Epithelial cell of prostate (primary cell): ENCODE measurements around the gene PIK3C2G.
A peak's percentile ranks its signal among the peaks of the same experiment; 100 is the strongest.
"Not testable (repeated sequence)": the region's sequence is repeated elsewhere in the genome, so short reads cannot be mapped to it uniquely, and the experiment has no call there.

Experiments
- DNase-seq: peaks from one replicate; pipeline ENCODE4 v3.0.0-alpha.2; 2011; ENCODE audit warnings: low read depth, low spot score
- H3K27ac ChIP-seq: fragments of 450-650 bp; 2 replicates; pipeline ENCODE4 v1.5.1; 2017; ENCODE audit warnings: mild to moderate bottlenecking

Gene PIK3C2G

GRCh38 chr12:18261273-18261672, at the start of gene PIK3C2G:
PIK3C2G (plus strand) TSS chr12:18261518; CDS start chr12:18282082, 20,564 bp downstream.
- H3K27ac ChIP-seq, result peak within 1 kb of the TSS; percentile 59
- DNase-seq, result peak; percentile 22

GRCh38 chr12:18217966-18218365, 43.4 kb upstream of the PIK3C2G start:
- H3K27ac ChIP-seq, result no peak overlapping the region
- DNase-seq, result no peak

GRCh38 chr12:18221726-18222125, 39.6 kb upstream of the PIK3C2G start:
- no peak overlapping the region for H3K27ac ChIP-seq
- DNase-seq, result no peak

GRCh38 chr12:18222699-18223098, 38.6 kb upstream of the PIK3C2G start:
- DNase-seq, result no peak
- H3K27ac ChIP-seq, result no peak overlapping the region

- DNase-seq, result no peak
- H3K27ac ChIP-seq, result no peak overlapping the region
Observed at GRCh38 chr12:18224745-18225144, 36.6 kb upstream of the PIK3C2G start.

GRCh38 chr12:18239526-18239925, 21.8 kb upstream of the PIK3C2G start:
- no peak overlapping the region for H3K27ac ChIP-seq
- no peak for DNase-seq

GRCh38 chr12:18242380-18243089, 18.8 kb upstream of the PIK3C2G start:
- DNase-seq, result no peak
- no peak overlapping the region for H3K27ac ChIP-seq

GRCh38 chr12:18243238-18243637, 18.1 kb upstream of the PIK3C2G start:
- DNase-seq, result no peak
- H3K27ac ChIP-seq, result no peak overlapping the region

GRCh38 chr12:18246066-18246465, 15.3 kb upstream of the PIK3C2G start:
- no peak for DNase-seq
- no peak overlapping the region for H3K27ac ChIP-seq

- DNase-seq, result no peak
- no peak overlapping the region for H3K27ac ChIP-seq
Observed at GRCh38 chr12:18250313-18250916, 10.9 kb upstream of the PIK3C2G start.

GRCh38 chr12:18254081-18254480, 7.2 kb upstream of the PIK3C2G start:
- no peak overlapping the region for H3K27ac ChIP-seq
- DNase-seq, result no peak

- DNase-seq, H3K27ac ChIP-seq: not testable (repeated sequence)
Observed at GRCh38 chr12:18255004-18255403, 6.3 kb upstream of the PIK3C2G start.

GRCh38 chr12:18257251-18257650, 4.1 kb upstream of the PIK3C2G start:
- no peak overlapping the region for H3K27ac ChIP-seq
- no peak for DNase-seq

- no peak for DNase-seq
- H3K27ac ChIP-seq, result no peak overlapping the region
Observed at GRCh38 chr12:18258929-18259328, 2.4 kb upstream of the PIK3C2G start.

- no peak for DNase-seq
- no peak overlapping the region for H3K27ac ChIP-seq
Observed at GRCh38 chr12:18259906-18260682, 1.2 kb upstream of the PIK3C2G start.

- H3K27ac ChIP-seq, result peak overlapping the region; percentile 59
- DNase-seq, result no peak
Observed at GRCh38 chr12:18261906-18262305, 588 bp downstream of the PIK3C2G start.

GRCh38 chr12:18262514-18262913, 1.2 kb downstream of the PIK3C2G start:
- peak; percentile 59 for DNase-seq
- peak overlapping the region; percentile 59 for H3K27ac ChIP-seq

GRCh38 chr12:18264581-18265075, 3.3 kb downstream of the PIK3C2G start:
- H3K27ac ChIP-seq, result no peak overlapping the region
- no peak for DNase-seq

GRCh38 chr12:18267427-18268099, 6.2 kb downstream of the PIK3C2G start:
- DNase-seq, result no peak
- H3K27ac ChIP-seq, result no peak overlapping the region

GRCh38 chr12:18270958-18271460, 9.7 kb downstream of the PIK3C2G start:
- DNase-seq, result no peak
- H3K27ac ChIP-seq, result no peak overlapping the region
